GM19328 (cell line): Measurements from ENCODE around the gene HSPB1.
"Not testable (repeated sequence)": the region's sequence is repeated elsewhere in the genome, so short reads cannot be mapped to it uniquely, and the experiment has no call there.

ENCODE experiments used
- ATAC-seq: cut with Tn5 transposase; IDR thresholded peaks from one replicate; pipeline ENCODE4 v1.9.1; 2021; ENCODE audit warnings: mild to moderate bottlenecking, moderate library complexity; ENCODE audit not compliant: unreplicated experiment

HSPB1 gene

DNA sequence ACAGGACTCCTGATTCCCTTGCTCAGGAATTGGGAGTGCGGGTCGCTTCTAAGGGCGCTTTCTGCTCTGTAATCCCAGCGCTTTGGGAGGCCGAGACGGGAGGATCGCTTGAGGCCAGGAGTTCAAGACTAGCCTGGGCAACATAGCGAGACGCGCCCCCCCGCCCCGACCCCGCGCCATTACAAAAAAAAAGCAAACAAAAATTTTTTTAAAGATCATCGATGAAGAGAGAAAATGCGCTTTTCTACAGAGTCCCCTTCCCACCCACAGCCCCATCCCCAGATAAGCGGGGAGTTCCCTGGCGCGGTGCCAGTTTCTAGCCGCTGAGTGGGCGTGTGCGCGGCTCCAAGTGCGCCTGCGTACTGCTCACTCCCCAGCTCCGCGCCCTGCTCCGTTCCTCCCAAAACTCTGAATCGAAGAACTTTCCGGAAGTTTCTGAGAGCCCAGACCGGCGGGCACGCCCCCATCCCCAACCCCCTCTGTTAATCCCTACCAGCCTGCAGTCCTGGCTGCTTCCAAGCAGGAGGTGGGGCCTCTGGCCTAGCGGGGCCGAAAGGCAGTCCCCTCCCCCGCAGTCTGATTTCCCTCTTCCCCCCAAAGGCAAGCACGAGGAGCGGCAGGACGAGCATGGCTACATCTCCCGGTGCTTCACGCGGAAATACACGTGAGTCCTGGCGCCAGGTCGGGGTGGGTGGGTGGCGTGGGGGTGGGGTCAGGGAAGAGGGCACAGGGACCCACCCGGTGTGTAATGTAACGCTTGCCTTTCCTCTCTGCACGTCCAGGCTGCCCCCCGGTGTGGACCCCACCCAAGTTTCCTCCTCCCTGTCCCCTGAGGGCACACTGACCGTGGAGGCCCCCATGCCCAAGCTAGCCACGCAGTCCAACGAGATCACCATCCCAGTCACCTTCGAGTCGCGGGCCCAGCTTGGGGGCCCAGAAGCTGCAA, 1.0 kb downstream of the HSPB1 start:
- ATAC-seq = no peak

DNA sequence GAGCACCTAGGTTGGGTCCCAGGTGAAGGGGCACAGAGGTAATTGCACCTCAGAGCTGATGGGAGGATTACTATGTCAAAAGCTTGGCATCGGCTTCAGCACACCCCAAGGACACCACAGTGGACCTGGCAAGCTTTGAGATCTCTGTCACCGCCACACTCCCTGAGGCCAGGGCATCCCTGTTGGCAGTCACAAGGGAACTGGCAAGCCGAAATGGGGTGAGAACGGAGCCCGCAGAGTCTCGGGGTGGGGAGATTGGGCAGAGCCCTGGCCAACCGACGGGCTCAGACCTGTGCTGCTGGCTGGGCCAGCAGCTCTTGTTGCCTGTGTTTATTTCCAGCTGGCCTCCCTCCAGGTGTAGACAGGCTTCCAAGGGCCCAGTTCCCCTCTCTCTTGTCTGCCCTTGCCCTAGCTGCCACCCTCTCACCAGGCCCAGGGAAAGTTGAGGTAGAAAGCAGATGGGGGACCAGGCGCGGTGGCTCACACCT, 2.5 kb downstream of the HSPB1 start:
- ATAC-seq = no peak

DNA sequence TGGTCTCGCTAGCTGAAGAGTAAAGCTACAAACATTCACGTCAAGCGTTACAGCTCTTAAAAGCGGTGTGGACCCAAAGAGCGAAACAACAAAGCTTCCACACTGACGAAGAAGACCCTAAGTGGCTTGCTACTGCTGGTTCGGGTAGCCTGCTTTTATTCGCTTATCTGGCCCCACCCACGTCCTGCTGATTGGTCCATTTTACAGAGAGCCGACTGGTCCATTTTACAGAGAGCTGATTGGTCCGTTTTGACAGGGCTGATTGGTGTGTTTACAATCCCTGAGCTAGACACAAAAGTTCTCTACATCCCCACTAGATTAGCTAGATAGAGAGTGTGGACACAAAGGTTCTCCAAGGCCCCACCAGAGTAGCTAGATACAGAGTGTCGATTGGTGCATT, 6.4 kb downstream of the HSPB1 start:
- not testable (repeated sequence) for ATAC-seq

DNA sequence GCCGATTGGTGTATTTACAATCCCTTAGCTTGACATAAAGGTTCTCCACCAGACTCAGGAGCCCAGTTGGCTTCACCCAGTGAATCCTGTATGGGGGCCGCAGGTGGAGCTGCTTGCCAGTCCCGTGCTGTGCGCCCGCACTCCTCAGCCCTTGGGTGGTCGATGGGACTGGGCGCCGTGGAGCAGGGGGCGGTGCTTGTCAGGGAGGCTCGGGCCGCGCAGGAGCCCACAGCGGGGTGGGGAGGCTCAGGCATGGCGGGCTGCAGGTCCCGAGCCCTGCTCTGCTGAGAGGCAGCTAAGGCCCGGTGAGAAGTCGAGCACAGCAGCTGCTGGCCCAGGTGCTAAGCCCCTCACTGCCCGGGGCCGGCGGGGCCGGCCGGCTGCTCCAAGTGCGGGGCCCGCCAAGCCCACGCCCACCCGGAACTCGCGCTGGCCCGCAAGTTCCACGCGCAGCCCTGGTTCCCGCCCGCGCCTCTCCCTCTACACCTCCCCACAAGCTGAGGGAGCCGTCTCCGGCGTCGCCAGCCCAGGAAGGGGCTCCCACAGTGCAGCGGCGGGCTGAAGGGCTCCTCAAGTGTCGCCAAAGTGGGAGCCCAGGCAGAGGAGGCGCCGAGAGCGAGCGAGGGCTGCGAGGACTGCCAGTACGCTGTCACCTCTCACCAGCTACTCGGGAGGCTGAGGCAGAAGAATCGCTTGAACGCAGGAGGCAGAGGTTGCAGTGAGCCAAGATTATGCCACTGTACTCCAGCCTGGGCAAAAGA, 7.0 kb downstream of the HSPB1 start:
- not testable (repeated sequence) for ATAC-seq

DNA sequence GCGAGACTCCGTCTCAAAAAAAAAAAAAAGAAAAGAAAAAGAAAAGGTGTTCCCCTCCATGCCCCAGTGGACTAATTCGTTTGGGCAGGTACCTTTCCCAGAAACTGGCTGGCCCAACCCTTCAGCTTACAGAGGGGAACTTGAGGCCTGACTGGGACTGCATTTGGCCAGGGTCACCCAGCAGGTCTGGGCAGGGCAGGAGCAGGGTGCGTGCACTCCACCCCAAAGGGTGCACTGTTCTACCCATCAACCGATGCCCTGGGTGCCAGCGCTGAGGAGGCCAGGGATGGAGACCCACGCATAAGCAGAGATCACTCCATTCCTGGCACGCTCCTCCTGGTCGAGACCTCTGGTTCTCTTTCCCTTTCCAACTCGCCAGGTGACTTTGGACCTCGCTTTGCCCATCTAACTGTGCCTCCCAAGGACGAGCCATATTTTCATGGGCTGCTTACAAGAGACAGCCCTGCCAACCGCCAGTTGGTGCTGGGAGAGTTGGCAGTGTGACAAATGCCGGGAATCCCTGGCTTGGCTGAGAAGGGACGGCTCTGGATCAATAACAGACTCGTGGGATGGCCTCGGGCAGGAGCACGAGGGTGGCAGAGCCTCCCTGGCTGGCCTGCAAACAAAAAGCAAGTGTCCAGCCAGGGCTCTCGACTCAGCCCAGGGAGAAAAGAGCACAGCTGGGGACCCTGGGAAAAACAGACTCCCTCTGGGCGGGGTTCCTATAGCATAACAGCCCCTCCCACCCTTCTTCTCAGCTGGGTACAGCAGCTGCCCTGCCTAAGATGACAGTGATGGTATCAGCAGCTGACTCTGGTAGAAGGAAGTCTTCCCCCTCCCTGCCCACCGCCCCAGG, 7.9 kb downstream of the HSPB1 start:
- no peak for ATAC-seq

DNA sequence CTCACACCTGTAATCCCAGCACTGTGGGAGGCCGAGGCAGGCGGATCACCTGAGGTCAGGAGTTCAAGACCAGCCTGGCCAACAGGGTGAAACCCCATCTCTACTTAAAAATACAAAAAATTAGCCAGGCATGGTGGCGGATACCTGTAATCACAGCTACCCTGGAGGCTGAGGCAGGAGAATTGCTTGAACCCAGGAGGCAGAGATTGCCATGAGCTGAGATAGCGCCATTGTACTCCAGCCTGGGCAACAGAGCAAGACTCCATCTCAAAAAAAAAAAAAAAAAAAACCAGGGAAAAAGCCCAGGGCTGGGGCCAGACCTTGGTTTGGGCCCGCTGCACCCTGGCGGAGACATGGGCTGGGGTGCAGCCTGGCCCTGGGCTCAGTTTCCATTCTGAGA, 9.4 kb downstream of the HSPB1 start:
- not testable (repeated sequence) for ATAC-seq

DNA sequence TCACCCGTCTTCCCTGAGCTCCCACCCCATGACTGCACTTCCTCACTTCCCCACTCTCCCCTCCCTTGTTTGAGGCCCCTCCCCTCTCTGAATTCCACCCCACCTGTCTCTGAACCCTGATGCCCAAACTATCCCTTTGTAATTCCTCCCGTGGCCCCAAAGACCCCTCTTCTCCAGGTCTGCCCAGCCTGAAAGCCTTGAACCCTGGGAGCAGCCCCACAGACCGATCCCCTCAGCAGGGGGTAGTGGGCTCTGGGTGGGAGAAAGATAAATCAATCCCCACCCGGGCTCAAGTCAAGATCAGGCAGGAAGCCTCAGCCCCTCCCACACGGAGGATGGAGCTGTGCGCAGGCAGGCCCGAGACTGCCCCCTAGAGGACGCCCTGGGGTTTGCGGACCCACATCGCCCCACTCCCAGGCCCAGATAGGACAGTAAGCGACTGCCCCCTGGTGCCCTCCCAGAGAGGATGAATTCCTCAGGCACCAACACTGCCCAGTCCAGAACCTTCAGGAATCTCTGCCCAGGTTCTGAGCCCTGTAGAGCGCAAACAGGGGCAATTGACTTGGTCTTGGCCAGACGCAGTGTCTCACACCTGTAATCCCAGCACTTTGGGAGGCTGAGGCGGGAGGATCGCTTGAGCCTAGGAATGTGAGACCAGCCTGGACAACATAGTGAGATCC, 11.7 kb downstream of the HSPB1 start:
- ATAC-seq = peak; percentile 33

DNA sequence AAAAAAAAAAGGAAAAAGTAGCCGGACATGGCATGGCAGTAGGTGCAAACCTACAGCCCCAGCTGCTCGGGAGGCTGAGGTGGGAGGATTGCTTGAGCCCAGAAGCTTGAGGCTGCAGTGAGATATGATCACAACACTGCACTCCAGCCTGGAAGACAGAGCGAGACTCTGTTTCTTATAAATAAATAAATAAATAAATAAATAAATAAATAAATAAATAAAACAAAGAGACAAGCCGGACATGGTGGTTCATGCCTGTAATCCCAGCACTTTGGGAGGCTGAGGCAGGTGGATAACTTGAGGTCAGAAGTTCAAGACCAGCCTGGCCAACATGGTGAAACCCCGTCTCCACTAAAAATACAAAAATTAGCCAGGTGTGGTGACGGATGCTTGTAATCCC, 12.3 kb downstream of the HSPB1 start:
- not testable (repeated sequence) for ATAC-seq

DNA sequence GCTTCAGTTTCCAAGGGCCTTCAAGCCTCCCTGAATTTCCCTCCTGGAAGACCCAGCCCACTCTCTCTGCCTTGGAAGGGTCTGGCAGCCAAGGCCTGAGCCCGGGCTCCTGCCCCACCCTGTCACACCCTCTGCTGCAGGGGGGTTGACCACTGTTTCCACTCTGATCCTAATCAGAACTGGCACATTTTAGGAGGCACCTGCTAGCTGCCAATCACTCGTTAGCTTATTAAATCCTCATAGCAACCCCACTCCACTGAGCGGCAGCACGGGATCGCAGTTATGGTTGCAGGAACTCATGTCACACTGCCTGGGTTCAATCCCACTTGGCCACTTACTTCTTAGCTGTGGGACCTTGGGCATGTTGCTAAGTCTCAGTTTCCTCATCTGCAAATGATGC, 12.9 kb downstream of the HSPB1 start:
- no peak for ATAC-seq

DNA sequence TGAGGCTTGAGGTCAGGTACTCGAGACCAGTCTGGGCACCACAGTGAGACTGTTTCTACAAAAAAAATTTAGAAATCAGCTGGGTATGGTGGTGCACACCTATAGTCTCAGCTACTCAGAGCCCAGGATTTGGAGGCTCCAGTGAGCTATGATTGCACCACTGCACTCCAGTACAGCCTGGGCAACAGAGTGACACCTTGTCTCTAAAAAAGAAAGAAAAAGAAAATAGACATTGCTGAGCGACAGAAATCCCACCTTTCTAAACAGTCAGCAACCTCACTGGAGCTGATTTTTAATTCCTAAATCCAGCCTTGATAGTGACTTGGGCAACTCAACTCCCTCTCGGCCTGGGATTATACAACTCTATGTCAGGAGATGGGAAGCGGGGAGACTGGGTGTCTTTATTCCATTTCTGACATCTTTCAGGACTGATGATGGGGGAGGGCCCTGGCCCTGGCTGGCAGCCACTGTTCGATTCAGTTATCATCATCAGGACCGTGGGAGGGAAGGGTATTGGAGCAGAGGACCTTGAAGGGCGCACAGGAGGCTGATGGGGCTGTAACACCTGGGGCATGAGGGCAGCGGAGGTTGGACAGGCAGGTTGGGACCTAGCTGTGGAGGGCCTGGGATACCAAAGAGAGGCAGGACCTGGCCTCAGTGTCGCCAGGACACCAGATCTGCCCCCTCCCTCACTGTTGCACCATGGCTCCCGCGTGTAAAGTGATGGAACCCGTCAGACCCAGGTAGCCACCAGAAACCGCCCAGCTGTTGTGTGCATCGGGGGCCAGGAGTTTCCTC, 14.7 kb downstream of the HSPB1 start:
- no peak for ATAC-seq

DNA sequence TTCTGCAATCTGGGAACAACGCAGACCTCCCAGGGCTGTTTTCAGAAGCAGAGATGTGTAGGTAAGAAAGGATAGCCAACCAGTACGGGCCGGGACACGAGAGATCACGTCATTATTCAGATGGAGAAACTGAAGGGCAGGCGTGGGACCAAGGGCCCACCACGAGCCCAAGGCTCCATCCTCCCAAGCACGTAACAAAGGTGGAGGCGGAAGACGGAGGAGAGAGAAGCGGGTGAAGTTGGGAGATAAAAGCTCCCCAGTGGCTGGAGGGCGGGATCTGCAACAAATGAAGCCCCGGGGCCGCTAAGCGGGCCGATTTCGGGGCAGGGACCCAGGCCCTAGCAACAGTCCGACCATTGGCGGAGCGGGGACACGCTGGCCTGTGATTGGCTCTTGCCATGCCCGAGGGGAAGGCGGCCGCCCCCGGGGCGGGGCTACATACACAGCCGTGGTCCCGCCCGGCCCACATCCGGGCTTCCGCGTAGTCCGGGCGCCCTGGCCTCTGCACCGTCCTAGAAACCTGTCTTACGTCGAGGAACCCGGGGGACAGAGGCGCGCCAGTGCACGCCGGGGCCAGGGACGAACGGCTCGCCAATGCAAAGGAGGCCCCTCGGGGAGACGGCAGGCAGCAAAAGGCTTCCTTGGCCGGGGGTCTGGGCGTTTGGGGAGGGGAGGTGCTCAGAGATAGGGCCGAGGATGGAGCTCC, 15.5 kb downstream of the HSPB1 start:
- peak; percentile 89 for ATAC-seq

DNA sequence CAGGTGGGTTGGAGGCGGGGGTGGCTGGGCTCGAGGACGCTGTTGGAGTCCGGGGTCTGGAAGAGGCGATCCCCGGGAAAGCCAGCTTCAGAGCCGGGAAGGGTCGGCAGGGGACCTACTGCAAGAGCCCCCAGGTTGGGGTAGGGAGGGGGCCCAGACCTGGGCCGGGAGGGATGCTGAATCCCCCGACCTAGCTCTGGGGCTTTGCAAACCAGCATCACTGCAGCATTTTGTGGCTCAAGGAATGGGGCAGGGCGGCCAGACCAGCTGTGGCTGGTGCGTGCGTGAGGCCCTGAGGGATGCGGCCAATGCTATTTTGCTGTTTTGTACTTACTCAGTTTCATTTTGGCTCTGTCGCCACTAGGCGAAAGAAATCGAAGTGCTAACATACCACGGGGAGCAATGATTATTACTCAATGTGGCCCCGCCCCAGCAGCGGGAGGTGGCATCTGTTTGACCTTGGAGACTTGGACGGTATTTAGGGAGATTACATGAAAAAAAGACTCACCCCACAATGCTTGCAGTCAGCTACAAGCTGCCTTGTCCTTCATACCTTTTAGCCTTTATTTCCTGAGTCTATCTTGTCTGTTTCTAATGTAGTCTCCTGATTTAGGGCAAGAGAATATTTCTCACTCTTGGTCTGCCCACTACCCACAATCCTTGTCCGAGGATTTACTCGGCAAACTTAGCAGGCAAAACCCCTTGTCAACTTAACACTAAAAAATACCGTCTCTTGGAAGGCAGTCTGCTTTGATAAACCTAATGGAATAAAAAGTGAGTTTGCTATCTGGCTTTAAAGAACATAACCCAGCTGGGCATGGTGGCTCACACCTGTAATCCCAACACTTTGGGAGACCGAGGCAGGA, 16.2 kb downstream of the HSPB1 start:
- peak; percentile 36 for ATAC-seq

DNA sequence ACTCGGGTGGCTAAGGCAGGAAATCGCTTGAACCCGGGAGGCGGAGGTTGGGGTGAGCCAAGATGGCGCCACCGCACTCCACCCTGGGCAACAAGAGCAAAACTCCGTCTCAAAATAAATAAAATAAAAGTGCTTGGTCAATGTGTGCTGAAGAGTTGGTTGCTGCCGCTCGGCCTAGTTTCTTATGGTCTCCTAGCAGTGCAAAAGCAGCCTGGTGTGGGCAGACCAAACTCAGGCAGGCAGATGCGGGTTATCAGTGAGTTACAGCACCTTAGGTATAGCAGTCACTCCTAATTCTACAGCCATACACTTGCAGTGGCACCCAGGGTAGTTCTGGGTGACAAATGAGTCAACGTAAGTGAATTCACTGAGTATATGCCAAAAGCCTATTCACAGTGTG, 22.6 kb downstream of the HSPB1 start:
- ATAC-seq = no peak

DNA sequence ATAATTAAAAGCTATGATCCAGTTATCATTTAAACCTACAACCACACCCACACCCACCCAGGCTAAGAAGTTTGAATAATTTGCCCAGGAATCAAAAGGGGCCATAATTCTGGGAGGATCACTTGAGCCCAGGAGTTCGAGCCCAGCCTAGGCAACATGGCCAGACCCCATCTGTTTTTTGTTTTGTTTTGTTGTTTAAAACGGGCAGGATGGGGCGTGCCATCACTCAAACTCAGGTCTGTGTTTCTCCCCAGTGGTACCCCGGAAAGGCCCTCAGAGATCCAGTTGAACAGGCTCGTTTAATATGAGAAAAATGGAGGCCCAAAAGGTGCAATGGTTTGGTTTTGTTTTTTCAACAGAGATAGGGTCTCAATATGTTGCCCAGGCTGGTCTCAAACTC, 23.3 kb downstream of the HSPB1 start:
- ATAC-seq = no peak

DNA sequence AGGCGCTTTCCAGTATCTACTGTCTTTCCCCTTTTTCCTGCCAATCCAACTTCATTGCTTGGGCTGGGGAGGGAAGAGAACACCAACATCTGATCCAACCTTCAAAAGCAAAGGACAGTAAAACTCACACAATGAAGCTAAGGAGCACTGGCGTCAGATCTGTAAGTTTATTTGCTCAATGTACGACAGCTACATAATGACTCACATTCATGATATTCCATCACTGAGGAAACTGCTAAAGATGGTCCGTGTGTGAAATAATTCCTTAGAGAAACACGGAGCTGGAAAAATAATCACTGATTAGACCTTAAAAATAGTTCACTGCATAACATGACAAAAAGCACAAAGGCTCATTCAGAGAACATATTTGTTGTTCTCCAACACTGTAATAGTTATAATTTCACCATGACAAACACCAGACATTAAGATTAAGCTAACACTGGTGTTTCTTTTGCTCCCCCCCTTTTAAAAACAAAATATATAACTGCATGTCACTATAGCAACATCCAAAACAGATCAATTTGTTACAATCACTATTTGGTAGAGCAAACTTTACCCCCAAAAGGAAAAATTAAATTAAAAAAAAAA, 24.3 kb downstream of the HSPB1 start:
- no peak for ATAC-seq

DNA sequence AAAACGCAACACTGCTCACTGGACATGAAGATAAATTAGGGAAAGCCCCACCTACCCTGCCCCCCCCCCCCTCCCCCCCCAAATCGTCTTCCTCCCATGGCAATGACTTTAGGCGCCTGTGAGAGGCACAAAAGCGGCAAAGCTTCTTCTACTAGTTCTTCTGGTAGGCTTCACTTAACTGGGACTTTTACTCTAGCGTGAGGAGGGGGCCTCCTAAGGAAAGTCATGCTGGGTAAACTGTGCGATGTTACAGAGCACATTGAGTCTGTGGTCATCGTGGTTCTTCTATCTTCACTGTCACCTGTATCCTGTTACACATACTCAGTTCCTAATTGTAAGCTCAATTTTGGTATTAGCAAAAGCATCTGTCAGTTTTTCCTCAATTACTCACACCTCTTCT, 25.1 kb downstream of the HSPB1 start:
- ATAC-seq = no peak

DNA sequence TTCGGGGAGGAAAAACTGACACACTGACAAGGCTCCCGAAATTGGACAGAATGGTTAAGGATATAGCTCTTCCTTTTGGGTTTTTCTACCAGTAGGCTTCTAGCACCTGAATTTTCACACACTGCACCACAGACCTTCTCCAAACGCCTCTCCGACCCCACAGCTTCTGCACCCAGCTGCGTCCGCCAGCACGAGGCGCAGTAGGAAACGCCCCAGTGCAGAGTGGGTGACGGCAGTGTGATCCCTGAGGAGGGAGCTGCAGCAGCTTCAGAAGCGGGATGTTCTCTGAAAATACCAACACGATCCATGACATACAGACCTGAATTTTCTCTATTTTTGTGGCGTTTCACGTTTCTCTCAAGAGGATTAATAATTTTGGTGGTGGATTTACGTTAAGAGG, 25.9 kb downstream of the HSPB1 start:
- ATAC-seq = no peak

DNA sequence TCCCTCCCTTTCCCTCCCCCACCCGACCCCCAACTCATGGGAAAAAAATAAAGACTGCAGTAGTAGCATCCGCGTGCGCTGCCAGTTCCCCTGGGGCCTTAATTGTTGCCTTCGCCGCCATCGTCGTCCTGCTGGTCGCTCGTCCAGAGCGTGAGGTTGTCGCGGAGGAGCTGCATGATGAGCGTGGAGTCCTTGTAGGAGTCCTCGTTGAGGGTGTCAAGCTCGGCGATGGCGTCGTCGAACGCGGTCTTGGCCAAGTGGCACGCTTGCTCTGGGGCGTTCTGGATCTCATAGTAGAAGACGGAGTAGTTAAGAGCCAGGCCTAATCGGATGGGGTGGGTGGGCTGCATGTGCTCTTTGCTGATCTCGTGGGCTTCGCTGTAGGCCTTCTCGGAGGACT, 27.0 kb downstream of the HSPB1 start:
- no peak for ATAC-seq
